Measurements from ENCODE around the gene C1QL1. TPM values are rescaled to one million over a fixed set of nuclear protein-coding genes. Genes with fewer than 3 reads are reported as not detected.

Gene C1QL1
- total and polyA plus RNA-seq, 12 donors = 0.37 to 25.6 (median 1.6) TPM

DNA sequence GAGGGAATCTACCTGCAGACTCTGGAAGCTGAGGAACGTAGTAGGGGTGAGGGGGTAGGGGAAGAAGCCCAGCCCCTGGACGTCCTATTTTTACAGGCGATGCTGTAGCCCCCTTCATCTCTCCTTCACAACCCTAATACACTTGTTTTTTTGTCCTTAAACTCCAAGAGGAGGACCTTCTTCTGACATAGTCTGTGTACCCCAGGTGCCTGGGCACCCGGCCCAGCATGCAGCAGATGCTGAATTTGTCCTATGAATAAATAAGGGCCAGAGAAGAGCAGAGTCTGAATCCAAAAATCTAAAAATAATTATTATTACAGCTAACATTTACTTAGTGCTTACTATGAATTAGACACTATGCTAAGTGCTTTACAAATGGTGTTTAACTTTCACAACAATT lies 25.6 kb downstream of the C1QL1 start:
- 66 to 82% methylated on average over 4 of the region's 4 CpGs for WGBS, 2 donors
- DNase-seq (no peak), ATAC-seq (no peak)
- intact Hi-C loops (cut with DNase I) = no loop called here
- peaks cover 0 to 10% (median 0%) of the 10 kb centered on the region in 9 donors for H3K36me3 ChIP-seq
- no peak overlapping the region for H3K4me3 ChIP-seq
- peaks cover 0 to 3% (median 0%) of the 10 kb centered on the region in 7 donors for H3K27me3 ChIP-seq
- TF ChIP-seq, protein P1, sequence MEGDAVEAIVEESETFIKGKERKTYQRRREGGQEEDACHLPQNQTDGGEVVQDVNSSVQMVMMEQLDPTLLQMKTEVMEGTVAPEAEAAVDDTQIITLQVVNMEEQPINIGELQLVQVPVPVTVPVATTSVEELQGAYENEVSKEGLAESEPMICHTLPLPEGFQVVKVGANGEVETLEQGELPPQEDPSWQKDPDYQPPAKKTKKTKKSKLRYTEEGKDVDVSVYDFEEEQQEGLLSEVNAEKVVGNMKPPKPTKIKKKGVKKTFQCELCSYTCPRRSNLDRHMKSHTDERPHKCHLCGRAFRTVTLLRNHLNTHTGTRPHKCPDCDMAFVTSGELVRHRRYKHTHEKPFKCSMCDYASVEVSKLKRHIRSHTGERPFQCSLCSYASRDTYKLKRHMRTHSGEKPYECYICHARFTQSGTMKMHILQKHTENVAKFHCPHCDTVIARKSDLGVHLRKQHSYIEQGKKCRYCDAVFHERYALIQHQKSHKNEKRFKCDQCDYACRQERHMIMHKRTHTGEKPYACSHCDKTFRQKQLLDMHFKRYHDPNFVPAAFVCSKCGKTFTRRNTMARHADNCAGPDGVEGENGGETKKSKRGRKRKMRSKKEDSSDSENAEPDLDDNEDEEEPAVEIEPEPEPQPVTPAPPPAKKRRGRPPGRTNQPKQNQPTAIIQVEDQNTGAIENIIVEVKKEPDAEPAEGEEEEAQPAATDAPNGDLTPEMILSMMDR (IDR thresholded peaks at IDR 0.05) = no peak
- peaks cover 0 to 19% (median 11%) of the 10 kb centered on the region in 9 donors for H3K4me1 ChIP-seq
- no peak overlapping the region for H3K27ac ChIP-seq
- H3K9me3 ChIP-seq = peaks cover 0 to 9% (median 0%) of the 10 kb centered on the region in 11 donors

GRCh38 chr17:44941712-44942331 lies 26.3 kb downstream of the C1QL1 start:
- Histone ChIP-seq H3K36me3 (peaks cover 0 to 10% (median 0%) of the 10 kb centered on the region in 9 donors), H3K9me3 (peaks cover 0 to 9% (median 0%) of the 10 kb centered on the region in 11 donors), H3K27ac (no peak overlapping the region), H3K27me3 (peaks cover 0 to 3% (median 0%) of the 10 kb centered on the region in 7 donors), H3K4me3 (no peak overlapping the region), H3K4me1 (peaks cover 0 to 13% (median 6%) of the 10 kb centered on the region in 9 donors)
- TF ChIP-seq, protein P1 (IDR thresholded peaks at IDR 0.05) = no peak
- DNase-seq (no peak), ATAC-seq (peak in 1 of 8 donors; percentile 13)
- 85% methylated on average over 9 of the region's 9 CpGs for WGBS, 2 donors
- intact Hi-C loops (cut with DNase I) = no loop called here

DNA sequence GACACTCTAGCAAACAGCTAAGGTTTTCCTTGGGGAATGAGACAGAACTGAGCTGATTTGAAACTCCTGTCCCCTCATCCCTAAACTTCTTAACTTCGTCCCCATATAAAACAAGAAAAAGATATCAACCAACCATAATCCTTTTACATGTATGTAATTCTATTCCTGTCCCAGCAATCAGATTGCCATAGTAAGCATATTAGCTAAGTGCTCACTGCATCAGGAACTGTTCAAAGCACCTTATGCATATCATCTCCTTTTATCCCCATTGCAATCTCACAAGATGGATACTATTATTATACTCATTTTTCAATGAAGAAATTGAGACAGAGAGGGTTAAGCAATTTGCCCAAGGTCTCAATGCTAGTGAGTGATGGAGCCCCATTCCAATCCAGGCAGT lies 27.3 kb downstream of the C1QL1 start:
- no peak for ATAC-seq
- no peak overlapping the region for H3K27ac ChIP-seq
- H3K9me3 ChIP-seq = peaks cover 0 to 9% (median 0%) of the 10 kb centered on the region in 11 donors
- no peak overlapping the region for H3K4me3 ChIP-seq
- TF ChIP-seq, protein P1 (IDR thresholded peaks at IDR 0.05) = no peak
- intact Hi-C loops (cut with DNase I) = no loop called here
- H3K4me1 ChIP-seq = peaks cover 0 to 10% (median 5%) of the 10 kb centered on the region in 9 donors
- DNase-seq = no peak
- no peaks in the 10 kb centered on the region for H3K27me3 ChIP-seq
- WGBS, 2 donors = 52 to 67% methylated on average over 1 of the region's 1 CpG
- H3K36me3 ChIP-seq = peaks cover 0 to 10% (median 0%) of the 10 kb centered on the region in 9 donors

DNA sequence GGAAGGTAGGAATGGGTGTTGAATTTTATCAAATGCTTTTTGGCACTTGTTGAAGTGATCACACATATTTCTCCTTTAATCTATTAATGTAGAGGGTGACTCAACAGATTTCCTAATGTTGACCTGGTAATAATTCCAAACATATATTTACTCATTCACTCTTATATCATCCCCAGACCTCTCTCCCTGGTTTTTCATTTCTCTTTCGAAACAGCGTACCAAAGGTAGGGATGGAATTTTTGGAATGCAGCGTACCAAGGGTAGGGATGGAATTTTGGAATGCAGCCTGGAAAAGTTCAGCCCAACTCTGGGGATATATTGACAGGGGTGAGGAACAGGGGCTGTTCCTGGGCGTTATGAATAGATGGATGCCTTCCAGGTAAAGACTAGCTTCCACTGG lies 27.8 kb downstream of the C1QL1 start:
- WGBS, 2 donors = 48 to 63% methylated on average over 4 of the region's 4 CpGs
- no peak overlapping the region for H3K27ac ChIP-seq
- TF ChIP-seq, protein P1 (IDR thresholded peaks at IDR 0.05) = no peak
- intact Hi-C loops (cut with DNase I) = no loop called here
- DNase-seq (no peak), ATAC-seq (no peak)
- no peak overlapping the region for H3K4me3 ChIP-seq
- H3K36me3 ChIP-seq = peaks cover 0 to 14% (median 0%) of the 10 kb centered on the region in 9 donors
- H3K4me1 ChIP-seq = peaks cover 0 to 10% (median 5%) of the 10 kb centered on the region in 9 donors
- peaks cover 0 to 9% (median 0%) of the 10 kb centered on the region in 11 donors for H3K9me3 ChIP-seq
- H3K27me3 ChIP-seq = no peaks in the 10 kb centered on the region
